ENCODE measurements around the gene BAZ1B.

DNA sequence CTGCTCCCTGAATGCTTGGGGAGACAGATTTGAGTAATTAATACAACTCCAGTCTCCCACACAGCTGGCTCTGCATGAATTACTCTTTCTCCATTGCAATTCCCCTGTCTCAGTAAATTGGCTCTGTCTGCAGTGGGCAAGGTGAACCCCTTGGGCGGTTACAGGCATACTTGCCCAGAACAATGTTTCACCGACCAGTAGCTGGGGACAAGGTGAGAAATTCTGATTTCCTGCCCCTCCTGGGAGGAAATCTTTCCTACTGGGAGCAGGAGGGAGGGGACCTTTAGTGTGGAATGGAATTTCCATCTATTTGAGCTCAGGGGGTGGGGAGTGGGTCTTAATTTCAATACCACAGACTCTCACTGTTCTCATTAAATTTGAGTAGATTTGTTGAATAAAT, 130.7 kb downstream of the BAZ1B start:
- TF ChIP-seq, protein P1, sequence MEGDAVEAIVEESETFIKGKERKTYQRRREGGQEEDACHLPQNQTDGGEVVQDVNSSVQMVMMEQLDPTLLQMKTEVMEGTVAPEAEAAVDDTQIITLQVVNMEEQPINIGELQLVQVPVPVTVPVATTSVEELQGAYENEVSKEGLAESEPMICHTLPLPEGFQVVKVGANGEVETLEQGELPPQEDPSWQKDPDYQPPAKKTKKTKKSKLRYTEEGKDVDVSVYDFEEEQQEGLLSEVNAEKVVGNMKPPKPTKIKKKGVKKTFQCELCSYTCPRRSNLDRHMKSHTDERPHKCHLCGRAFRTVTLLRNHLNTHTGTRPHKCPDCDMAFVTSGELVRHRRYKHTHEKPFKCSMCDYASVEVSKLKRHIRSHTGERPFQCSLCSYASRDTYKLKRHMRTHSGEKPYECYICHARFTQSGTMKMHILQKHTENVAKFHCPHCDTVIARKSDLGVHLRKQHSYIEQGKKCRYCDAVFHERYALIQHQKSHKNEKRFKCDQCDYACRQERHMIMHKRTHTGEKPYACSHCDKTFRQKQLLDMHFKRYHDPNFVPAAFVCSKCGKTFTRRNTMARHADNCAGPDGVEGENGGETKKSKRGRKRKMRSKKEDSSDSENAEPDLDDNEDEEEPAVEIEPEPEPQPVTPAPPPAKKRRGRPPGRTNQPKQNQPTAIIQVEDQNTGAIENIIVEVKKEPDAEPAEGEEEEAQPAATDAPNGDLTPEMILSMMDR (IDR thresholded peaks at IDR 0.05): no peak
- TF ChIP-seq POLR2AphosphoS5 (IDR thresholded peaks at IDR 0.05): no peak
- no peak for TF ChIP-seq EP300 (IDR thresholded peaks at IDR 0.05)

Measured in stomach (tissue), 4 donors.